Omental fat pad (tissue), 4 donors: ENCODE results near the gene LRRC2. TPM values are rescaled to one million over a fixed set of nuclear protein-coding genes. Genes with fewer than 3 reads are reported as not detected.

Experiments used
- ATAC-seq: fragments of 150-250 bp; one replicate; pipeline ENCODE4 v1.9.1; 2016; ENCODE audit warnings: mild to moderate bottlenecking, moderate library complexity; ENCODE audit not compliant: low FRiP score
- DNase-seq: peaks from one replicate; pipeline ENCODE4 v3.0.0-alpha.2; 2019; ENCODE audit warnings: low spot score
- total RNA-seq, 4 donors: library from RNA; depleted of rRNA; stranded (reverse); fragments of >200 nt; gene quantifications; one replicate each; pipeline ENCODE4 v1.1.0, GENCODE V29; 2016
- TF ChIP-seq, protein P1 (sequence below), 3 donors: fragments of 450-650 bp; IDR thresholded peaks; one replicate each; pipeline ENCODE4 v1.5.1; 2016 to 2017; ENCODE audit warnings: antibody characterized with exemption in 3 of 3, mild to moderate bottlenecking in 3 of 3, moderate library complexity in 2 of 3

LRRC2 gene
- total RNA-seq, 4 donors from 2014 or later = 2.0 to 6.9 (median 3.8) TPM

DNA sequence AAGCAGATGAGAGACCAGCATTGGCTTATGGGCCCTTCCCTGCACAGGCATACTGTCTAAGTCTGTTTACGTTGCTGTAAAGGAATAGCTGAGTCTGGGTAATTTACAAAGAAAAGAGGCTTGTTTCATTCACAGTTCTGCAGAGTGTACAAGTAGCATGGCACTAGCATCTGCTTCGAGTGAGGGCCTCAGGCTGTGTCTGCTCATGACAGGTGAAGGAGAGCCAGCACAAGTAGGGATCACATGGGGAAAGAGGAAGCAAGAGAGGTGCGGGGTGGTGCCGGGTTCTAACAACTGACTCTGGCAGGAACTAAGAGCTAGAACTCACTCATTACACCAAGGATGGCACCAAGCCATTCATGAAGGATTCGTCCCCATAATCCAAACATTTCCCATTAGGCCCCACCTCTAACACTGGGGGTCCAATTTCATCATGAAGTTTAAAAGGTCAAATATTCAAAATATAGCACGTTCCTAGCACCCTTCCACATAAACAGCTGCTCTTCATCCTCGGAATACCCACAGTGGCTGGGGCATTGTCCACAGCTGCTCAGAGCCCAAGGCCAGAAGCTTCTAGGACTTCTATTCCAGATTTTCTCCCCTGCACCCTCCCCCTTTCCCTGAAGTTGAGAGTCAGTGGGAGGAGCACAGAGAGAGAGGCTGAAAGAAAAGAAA lies 62.8 kb downstream of the LRRC2 start:
- no peak for ATAC-seq
- TF ChIP-seq, protein P1, sequence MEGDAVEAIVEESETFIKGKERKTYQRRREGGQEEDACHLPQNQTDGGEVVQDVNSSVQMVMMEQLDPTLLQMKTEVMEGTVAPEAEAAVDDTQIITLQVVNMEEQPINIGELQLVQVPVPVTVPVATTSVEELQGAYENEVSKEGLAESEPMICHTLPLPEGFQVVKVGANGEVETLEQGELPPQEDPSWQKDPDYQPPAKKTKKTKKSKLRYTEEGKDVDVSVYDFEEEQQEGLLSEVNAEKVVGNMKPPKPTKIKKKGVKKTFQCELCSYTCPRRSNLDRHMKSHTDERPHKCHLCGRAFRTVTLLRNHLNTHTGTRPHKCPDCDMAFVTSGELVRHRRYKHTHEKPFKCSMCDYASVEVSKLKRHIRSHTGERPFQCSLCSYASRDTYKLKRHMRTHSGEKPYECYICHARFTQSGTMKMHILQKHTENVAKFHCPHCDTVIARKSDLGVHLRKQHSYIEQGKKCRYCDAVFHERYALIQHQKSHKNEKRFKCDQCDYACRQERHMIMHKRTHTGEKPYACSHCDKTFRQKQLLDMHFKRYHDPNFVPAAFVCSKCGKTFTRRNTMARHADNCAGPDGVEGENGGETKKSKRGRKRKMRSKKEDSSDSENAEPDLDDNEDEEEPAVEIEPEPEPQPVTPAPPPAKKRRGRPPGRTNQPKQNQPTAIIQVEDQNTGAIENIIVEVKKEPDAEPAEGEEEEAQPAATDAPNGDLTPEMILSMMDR (IDR thresholded peaks at IDR 0.05) = no peak
- no peak for DNase-seq

DNA sequence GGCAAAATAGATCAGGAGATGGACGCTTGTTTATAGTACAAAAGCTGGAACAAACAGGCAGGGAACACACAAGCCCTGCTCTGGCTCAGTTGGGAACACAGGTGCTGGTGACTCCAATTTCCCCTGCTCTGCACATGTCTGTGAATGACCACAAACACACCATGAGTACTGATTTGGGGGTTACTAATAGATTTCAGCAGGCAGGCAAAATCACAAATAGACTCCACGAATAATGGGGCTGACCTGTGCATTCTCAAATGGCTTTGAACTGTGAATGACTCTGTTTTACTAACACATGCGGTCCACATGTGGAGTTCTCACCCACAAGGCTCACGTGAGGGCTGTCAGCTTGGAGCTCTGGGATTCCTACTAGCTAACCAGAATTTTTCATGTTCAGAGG lies 64.4 kb downstream of the LRRC2 start:
- ATAC-seq (no peak), DNase-seq (no peak)
- TF ChIP-seq, protein P1 (IDR thresholded peaks at IDR 0.05) = no peak

DNA sequence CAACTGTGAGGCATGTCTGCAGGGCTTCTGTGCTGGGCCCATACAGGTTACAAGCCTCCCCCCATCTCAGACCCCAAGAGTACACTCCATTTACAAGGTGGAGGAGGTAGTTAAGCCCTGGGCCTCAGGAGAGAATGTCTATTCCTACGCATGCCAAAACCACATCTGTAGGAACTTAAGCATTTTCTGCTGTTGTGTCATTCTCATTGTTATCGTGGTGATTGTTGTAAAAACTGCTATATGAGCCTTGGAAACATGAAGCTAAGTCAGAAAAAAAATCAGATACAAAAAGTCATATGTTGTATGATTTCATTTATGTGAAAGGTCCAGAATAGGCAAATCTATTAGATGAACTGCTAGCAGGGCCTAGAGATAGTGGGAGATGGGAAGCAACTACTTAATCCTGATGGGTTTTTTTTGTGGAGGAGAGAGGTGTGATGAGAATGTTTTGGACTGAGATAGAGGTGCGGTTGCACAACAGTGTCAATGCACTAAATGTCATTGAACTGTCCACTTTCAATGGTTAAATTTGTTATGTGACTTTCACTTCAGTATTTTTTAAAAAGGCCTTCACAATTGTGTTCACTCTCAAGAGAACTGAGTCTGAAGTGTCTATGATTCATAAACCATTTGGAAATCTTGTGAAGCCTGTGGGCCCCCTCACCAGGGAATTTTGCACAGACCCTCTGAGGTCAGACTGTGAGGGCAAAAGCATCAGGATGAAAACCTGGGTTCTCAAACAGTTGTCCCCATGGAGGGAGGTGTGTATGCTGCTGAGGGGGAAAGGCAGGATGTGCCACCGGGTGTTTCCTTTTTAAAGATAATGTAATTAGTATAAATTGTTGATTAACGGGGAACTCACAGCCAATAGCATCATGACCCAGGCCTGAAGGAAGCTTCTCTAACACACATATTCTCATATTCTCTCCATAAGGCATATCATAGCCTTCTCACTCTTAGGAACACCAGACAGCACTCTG lies 65.2 kb downstream of the LRRC2 start:
- TF ChIP-seq, protein P1 (IDR thresholded peaks at IDR 0.05) = no peak
- DNase-seq (no peak), ATAC-seq (no peak)

DNA sequence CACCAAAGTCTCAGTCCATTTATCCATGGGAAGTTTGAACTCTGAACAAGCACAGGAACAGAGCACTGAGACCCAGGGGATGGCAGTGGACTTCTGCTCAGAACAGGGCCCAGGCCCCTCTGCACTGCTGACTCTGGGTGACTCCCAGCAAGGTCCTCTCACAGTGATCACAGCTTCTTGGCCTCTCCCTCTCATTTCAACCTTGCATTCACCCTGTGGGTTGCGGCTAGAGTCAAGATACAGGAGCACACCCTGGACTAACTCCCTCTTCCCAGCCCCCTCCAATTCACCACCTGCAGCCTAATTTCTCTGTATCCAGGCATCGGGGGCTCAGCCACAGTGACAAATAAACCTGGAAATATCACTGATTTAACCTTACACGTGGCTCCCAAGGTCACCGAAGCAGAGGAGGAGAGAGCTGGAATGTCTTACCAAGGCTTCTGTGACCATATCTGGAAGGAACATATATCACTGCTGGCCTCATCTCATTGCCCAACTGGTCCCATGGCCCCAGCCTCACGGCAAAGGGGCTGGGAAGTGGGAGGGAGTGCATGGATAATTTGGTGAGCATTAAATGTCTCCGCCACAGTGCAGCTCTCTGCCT lies 67.1 kb downstream of the LRRC2 start:
- no peak for ATAC-seq
- TF ChIP-seq, protein P1 (IDR thresholded peaks at IDR 0.05) = no peak
- DNase-seq = no peak

DNA sequence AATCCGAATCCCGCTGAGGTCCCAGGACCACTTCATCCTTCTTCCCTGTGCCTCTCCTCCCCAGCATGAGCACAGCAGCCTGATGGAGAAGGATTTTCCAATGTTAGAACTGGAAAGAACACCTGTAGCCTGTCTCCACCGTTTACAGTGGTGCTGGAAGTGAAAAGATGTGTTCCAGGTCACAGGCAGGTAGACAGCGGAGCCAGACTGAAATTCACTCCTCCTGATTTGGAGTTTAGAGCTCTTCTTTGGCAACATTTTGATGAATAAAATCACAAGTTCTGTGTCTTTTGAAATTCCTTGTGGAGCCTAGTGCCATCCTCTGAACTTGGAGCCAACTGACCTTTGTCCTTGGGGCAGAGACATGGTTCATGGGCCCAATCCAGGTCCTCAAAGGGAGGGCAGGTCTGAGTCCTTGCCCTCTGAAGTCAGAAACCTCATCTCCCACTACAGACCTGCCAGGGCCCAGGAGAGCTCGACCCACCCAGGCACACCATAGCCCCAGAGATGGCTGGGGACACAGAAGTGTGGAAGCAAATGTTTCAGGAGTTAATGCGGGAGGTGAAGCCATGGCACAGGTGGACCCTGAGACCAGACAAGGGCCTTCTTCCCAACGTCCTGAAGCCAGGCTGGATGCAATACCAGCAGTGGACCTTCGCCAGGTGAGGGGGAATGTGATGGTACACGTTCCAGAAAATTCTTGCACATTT lies 68.4 kb downstream of the LRRC2 start, which contains the start of gene RTP3:
Gene RTP3, plus strand, starts transcription at position 421 of the 710 bp plus-strand sequence. Its CDS starts 87 bp downstream, at position 508.
- DNase-seq (no peak), ATAC-seq (no peak)
- TF ChIP-seq, protein P1 (IDR thresholded peaks at IDR 0.05) = no peak

DNA sequence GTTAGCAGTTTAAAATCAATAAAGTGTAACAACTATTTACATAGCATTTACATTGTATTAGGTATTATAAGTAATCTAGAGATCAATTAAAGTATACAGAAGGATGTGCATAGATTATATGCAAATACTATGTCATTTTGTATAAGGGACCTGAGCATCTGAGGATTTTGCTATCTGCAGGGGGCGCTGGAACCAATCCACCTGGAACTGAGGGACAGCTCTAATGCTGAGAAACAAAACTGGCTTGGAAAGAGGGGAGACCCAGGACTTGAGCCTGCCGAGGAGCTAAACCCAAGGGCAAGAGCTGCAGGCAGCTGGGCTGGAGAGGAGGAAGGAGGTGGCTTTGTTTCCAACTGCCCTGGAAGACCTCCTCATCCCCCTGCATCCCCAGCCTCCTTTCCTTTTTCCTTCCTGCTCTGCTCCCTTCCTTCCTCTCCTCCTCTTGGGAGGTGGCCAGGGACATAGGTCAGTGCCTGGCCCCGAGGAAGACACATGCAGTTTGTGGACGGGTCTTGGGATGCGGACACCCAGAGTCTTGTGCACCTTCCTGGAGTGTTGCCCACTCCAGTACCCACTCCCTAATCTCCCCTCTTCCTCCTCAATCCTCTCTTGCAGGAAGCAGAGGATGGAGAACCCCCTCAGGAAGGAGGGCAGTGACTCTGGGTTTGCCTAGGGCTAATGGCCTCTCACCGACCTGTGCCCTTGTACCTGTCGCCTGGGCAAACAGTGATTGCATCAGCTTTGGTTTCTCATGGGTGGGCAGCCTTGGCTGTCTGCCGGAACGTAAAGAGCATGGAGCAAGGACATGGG lies 69.2 kb downstream of the LRRC2 start:
- DNase-seq = no peak
- ATAC-seq = no peak
- TF ChIP-seq, protein P1 (IDR thresholded peaks at IDR 0.05) = no peak
